Kidney epithelial cell (primary cell): ENCODE measurements around the gene SMG7. TPM values are rescaled to one million over a fixed set of nuclear protein-coding genes. Genes with fewer than 3 reads are reported as not detected.

Experiments used
- DNase-seq: peaks from one replicate; pipeline ENCODE4 v3.0.0-alpha.2; 2010; ENCODE audit warnings: low read depth
- H3K27me3 ChIP-seq: 2 replicates; pipeline ENCODE4 v1.6.0; 2011; ENCODE audit warnings: low read length; ENCODE audit not compliant: control insufficient read depth, insufficient read depth
- H3K36me3 ChIP-seq: 2 replicates; pipeline ENCODE4 v1.5.1; 2011; ENCODE audit warnings: low read length; ENCODE audit not compliant: control insufficient read depth, insufficient read depth
- H3K4me3 ChIP-seq: 2 replicates; pipeline ENCODE4 v1.5.1; 2011; ENCODE audit warnings: low read depth, mild to moderate bottlenecking, control low read depth, low read length
- CTCF ChIP-seq: IDR thresholded peaks from 2 replicates; pipeline ENCODE4 v1.5.1; 2011; ENCODE audit warnings: mild to moderate bottlenecking, moderate library complexity, low read length, control low read depth, inconsistent platforms; ENCODE audit not compliant: insufficient read depth, poor library complexity, severe bottlenecking
- total RNA-seq: library from RNA; depleted of rRNA; stranded (reverse); fragments of >200 nt; gene quantifications from 2 replicates; pipeline ENCODE4 v1.2.3, GENCODE V29; 2015

Gene SMG7
- total RNA-seq, 1 donor from 2014 or later: 62.2 TPM

DNA sequence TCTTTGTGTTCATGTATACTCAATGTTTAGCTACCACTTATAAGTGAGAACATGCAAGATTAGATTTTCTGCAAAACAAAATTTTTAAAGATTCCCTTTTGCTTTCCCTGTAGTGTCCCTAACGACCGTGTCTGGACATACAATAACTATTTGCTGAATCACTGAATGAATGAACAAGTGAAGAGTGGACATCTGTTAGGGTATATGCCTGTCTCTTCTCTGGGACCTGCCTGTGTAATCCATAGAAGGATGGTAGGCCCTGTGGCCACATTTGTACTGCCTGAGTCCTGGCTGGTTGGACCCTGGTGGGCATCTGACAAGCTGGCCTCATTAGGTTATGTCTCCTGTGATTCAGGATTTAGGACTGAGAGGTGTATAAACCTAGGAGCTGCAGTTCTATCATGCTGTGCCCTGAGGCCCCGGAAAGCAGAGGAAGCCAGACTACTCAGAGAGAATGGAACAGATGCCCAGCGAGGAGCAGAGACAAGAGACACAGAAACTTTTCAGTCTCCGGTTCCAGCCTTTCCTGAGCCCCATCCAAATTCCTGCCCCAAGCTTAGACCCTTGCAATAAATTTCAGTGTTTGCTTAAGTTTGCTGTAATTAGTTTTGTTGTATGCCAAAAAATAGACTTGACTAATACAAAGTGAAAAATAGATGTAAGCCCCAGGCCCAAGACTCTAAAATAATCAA, 125.5 kb downstream of the SMG7 start:
- Histone ChIP-seq H3K4me3 (no peak overlapping the region), H3K27me3 (no peaks in the 10 kb centered on the region), H3K36me3 (no peaks in the 10 kb centered on the region)
- no peak for TF ChIP-seq CTCF
- no peak for DNase-seq

GRCh38 chr1:183598386-183598785, 126.1 kb downstream of the SMG7 start:
- Histone ChIP-seq H3K36me3 (no peaks in the 10 kb centered on the region), H3K4me3 (no peak overlapping the region), H3K27me3 (no peaks in the 10 kb centered on the region)
- DNase-seq: no peak
- no peak for TF ChIP-seq CTCF

- no peak for TF ChIP-seq CTCF
- Histone ChIP-seq H3K36me3 (no peaks in the 10 kb centered on the region), H3K4me3 (no peak overlapping the region), H3K27me3 (no peaks in the 10 kb centered on the region)
- DNase-seq: no peak
Measured at GRCh38 chr1:183600136-183600535, 127.8 kb downstream of the SMG7 start.

DNA sequence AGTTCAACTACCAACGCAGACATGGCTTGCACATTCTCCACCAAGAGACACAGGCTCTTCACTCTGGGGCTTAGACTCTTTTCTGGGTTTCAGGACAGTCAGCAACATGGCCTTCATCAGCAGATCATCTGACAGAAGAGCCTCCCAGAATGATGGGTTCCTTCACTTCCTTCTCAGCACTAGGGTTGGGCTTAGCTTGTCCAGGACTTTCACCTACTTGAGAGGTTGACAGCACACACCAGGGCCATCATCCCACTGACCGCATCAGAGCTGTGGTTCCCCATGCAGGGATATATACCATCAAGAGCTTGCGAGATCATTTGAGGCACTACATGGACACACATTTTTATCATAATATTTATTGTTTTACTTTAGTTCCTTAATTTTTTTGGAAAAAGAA, 128.3 kb downstream of the SMG7 start:
- Histone ChIP-seq H3K4me3 (no peak overlapping the region), H3K36me3 (no peaks in the 10 kb centered on the region), H3K27me3 (no peaks in the 10 kb centered on the region)
- no peak for DNase-seq
- TF ChIP-seq CTCF: no peak

- no peak for TF ChIP-seq CTCF
- no peaks in the 10 kb centered on the region for H3K27me3 ChIP-seq
- no peak for DNase-seq
- no peaks in the 10 kb centered on the region for H3K36me3 ChIP-seq
- no peak overlapping the region for H3K4me3 ChIP-seq
Measured at GRCh38 chr1:183602510-183602909, 130.2 kb downstream of the SMG7 start.

Other genes with a start within 250 kb of the SMG7 start
- gene NMNAT2, start 54.1 kb upstream of the SMG7 start, total RNA-seq: 0.27 and 1.0 TPM in 2 replicates
- gene NCF2, start 118.0 kb downstream of the SMG7 start, total RNA-seq: 62.5 and 86.1 TPM in 2 replicates
- 140 and 163 TPM in 2 replicates for gene ARPC5, start 163.3 kb downstream of the SMG7 start, total RNA-seq
- not detected in 2 replicates for gene APOBEC4, start 180.8 kb downstream of the SMG7 start, total RNA-seq